HG02970 (cell line): ENCODE data around the gene RAPGEF3.

Experiments used
- ATAC-seq: cut with Tn5 transposase; IDR thresholded peaks from one replicate; pipeline ENCODE4 v1.9.1; 2021; ENCODE audit warnings: mild to moderate bottlenecking, moderate library complexity, moderate number of reproducible peaks; ENCODE audit not compliant: unreplicated experiment, low FRiP score

RAPGEF3 gene

DNA sequence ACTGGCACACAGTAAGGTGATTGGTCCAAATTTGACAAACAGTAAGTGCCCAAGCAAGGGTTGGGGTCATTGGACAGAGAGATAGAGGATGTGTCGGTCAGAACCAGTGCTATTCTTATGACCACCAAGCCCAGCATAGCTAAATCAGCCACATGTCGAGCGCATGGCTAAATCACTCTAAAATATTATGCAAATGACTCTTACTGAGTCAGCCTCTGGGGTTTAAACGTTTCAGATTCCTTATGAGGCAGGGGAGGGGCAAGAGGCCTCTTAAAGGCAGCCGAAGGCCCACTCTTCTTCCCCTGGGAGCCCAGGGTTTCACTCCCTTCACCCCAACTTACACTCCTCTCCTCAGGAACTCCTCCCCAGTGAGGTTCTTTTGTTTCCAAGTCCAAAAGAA is 32.8 kb downstream of the RAPGEF3 start:
- ATAC-seq, result peak; percentile 67

DNA sequence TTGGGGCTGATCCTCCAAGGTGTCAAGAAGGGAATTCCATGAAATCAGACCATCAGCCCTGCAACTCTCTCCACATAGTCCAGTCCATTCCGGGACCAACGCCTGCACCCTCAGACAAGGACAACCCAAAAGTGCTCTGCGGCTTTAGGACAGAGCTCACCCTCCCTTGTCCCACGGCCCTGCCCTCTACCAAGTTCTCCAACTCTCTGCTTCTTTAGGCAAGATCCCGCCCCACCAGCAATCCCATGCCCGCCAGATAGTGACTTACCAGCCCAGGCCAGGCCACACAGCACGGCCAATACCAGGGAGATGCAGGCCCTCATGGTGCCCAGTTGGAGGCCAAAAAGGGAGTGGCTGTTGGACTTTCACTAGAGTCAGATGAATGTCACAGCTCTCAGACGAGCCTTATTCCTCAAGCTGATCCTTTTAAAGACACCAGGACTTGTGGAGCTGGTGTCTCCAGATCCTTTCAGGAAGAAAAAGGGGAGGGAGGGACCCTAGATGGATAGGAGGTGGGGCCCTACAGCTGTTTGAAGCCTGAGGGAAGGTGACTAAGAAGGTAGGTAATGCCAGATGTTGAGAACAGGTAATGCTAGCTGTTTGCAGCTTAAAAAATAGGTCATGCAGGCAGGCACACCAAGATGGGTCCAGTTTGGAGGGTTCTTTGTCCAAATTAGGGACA is 33.4 kb downstream of the RAPGEF3 start, which contains the start of gene ENDOU:
Gene ENDOU, minus strand, starts transcription at position 400 of the 682 bp plus-strand sequence. Its CDS starts 77 bp downstream, at position 323.
- no peak for ATAC-seq

DNA sequence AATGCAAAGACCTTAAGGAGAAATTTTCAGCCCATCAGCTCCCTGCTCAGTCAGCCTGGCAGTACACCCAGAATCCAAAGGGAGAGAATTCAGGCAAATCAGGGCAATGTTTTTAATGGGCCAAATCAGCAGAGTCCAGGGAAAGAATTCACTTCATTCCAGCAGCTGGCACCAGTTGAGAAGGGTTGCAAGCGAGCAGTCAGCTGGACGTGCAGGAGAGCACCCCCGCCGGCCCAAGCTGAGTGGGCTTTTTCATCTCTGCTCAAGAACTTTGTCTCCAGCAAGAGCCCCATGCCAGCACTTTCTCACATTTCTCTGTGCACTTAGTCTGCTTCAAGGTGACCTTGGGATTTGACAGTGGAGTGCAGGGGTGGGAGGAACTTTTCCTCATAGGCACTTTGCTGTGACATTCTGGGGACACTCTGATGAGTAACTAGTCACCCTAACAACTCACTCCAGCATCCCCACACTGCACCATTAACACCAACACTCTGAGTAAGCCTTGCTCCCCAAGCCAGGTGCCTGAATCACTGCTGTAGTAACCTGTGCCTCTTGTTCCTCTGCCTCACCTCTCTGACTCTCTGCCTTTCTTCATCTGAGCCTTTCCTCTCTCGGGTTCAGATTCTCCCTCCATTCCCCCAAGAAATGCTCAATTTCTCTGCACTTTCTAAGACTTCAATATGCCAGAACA is 35.6 kb downstream of the RAPGEF3 start:
- no peak for ATAC-seq

DNA sequence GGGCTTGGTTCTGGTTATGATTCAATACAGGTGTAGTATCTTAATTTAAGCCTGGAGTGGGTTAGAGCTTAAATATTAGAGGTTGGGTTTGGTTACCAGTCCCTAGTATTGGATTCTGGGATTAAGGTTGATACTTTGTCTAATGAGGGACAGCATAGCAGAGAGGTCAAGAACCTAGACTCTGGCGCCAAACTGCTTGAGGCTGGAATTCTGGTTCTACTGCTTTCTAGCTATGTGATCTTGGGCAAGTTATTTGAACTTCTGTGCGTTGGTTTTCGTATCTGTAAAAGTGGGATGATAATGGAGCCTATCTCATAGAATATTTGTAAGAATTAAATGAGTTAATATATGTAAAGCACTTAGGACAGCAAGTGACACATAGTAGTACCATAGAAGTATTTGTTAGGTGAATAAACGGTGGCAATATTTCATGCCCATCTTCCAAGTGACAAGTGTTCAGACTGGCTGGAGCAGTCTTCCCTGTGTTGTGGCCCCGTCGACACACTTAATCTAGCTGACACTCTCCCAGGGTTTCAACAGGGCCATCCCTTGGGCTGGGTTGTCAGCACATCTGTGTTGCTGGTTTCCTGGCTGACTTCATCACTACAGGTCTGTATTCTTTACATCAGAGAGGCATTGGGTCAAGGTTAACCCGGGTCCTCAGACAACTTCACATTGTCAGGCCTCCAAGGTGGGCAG is 36.4 kb downstream of the RAPGEF3 start:
- no peak for ATAC-seq

DNA sequence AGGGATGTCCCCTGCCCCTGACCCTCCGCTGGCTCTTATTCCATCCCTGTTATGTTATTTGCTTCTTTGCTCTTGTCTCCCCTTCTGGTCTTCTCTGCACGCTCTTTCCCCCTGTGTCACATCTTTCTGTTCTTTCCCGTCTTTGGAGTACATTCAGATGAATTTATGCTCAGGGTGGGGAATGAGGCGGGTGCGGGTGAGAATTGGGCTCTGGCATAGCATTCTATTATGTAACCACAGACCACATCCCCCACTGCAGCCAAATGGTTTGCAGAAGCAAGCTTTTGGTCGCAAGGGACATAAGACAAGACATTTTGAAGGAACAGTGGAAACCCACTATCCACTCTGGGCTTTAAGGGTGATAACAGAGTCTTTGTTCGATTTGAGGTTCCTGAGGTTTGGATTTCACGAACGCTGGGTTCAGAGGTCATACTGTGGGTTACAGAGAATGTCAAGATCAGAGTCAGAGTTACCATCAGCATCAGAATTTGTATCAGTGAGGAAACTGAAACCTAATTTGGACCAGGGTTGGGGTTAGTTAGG is 37.2 kb downstream of the RAPGEF3 start:
- no peak for ATAC-seq

DNA sequence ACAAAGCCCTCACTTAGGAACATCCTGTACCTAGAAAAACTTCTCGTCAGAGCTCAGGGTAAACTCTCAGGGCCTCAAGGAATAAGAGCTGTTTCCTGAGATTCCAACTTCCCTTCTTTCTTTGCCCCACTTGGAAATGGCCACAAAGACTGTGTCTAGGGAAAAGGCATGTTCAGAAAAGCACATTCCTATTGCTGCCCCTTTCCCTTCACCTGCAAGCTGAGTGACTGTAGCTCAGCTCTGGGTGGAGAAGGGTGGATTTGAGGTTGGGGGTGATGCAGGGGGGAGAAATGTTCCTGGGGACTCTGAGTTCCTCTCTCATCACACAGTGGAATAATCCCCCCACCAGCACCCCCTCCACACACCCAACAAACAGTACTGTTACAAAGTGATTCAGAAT is 40.1 kb downstream of the RAPGEF3 start:
- ATAC-seq, result no peak

DNA sequence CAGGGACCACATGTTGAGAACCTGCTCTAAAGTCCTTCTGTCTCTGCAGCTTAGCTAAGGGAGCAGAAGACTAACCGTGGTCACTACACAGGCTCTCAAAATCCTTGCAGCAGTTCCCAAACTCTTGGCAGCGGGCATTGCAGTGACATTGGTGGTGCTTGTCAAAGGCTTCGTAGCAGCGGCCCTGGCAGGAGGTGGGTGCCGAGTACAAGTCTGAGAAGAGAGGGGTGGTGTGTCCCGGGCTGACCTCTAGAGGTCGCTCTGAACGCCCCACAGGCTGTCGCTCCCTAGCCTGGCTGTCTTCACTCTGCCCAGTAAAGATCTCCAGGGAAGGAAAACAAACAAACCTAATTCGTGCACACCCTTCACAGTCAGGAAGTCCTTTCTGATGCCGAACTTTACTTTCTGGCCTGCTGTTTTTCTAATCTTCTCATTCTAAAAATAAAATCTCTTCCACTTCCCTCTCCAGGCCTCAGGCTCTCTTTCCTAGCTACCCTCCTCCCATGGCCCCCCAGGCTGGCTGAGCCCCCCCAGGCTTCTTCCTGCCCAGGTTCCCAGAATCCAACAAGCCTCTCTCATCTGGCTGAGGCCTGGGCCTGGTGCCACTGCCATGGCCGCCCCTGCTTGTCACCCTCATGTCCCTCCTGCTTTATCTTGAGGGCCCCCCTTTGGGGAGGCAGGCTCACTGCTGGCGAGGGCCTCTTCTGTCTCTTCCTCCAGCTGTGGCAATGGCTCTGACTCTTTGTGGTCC is 41.1 kb downstream of the RAPGEF3 start:
- ATAC-seq, result no peak

DNA sequence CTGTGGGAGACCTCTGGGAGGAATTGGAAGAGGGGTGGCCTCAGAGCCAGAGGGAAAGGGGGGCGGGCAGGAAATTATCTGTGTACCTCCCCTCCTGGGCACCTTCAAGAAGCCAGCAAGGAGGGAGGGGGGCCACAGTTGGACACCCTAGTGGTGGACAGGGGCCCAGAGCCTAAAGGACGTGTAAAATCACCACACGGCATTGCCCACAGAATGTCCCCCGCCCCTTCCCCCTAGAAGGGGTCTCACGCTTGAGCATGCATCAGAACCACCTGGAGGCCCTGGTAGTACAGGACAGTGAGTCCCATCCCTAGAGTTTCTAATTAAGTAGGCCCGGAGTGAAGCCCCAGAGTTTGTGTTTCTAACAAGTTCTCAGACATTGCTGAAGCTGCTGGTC is 41.6 kb downstream of the RAPGEF3 start:
- no peak for ATAC-seq

DNA sequence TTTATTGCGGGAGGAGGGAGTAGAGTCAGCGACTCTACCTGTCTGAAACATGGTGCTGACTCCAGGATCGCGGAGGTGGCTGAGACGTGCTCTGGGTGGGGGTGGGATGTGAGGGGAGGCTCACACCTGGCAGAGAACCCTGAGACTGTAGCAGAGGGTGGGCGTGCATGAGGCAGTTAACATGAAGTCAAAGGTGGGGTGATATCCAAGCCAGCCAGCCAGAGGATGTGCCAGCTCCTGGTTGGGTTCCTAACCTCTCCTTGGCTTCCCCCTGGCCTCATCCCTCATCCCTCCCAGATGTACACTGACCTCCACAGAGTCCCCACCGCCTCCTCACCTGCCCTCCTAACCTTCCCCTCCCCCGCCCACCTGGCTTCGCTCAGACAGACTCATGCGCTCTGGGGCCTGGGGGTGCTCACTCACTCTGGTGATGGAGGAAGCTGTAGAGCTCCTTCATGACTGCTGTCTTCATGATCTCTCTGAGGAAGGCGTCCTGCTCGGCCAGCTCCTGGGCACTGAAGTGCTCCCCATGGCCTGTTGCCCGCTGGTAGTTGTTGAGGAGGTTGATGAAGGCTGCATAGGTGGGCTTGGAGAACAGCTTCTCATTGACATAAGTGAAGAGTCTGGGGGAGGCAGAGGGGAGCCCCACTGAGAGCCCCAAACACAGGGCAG is 42.7 kb downstream of the RAPGEF3 start:
- no peak for ATAC-seq

DNA sequence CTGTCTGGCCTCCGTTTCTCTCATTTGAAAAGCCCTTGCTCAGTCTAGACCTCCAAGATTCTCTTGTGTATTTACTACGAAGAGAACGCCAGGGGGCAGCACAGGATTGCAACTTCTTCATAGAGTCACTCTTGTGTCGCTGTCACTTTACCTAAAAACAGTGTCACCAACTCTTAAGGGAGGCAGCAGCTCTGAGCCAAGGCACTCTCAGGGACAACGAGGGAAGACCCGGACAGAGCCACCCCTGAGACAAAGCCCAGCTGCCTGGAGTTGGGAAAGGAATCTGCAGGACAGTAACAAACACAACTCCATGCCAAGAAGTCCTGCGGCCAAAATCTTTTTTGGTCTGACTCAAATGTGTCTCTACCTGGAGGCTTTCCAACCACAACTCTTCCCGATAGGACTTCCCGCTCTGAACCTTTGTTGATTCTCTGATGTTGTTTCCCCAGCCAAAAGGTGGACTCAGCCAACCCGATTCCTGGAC is 43.2 kb downstream of the RAPGEF3 start:
- no peak for ATAC-seq

DNA sequence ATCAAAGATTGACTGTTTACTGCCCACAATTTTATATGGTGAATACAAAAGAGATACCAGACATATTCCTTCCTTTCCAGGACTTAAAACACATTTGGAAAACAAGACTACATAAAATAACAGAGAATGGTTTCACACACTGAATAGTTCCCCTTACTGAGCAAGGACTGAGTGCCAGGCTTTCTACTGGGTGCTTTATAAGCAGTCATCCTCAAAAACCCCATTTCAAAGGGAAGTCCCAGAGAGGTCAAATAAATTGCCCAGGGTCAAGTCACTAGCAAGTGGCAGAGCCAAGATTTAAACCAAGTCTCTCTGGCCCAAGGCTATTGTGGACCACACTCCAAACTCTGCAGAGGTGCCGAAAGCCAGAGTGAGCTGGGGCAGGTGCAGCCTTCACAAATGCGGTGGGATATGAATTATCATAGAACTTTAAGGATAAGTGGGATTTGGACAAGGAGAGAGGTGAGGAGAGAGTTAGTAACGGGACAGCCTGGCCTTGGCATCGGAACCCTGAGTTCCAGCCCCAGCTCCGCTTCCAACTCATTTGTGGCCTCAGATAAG is 43.8 kb downstream of the RAPGEF3 start:
- no peak for ATAC-seq

DNA sequence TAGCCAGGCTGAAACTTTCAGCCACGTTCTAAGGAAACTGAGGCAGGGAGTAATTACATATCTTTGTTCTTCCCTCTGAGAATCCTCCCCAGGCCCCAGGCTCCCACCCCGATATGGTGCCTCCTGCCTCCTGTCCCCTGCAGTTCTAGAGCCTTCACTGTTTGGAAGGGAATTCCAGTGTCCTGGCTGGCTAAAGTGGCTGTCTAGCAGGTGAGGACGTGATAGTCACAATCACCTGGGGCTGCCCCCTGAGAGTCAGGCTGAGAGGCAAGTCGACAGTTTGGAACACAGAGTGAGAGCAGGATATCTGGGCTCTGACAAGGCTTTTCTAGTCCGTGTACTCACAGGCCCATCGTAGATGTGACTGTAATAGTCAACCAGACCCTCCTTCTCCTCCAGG is 46.5 kb downstream of the RAPGEF3 start:
- no peak for ATAC-seq

DNA sequence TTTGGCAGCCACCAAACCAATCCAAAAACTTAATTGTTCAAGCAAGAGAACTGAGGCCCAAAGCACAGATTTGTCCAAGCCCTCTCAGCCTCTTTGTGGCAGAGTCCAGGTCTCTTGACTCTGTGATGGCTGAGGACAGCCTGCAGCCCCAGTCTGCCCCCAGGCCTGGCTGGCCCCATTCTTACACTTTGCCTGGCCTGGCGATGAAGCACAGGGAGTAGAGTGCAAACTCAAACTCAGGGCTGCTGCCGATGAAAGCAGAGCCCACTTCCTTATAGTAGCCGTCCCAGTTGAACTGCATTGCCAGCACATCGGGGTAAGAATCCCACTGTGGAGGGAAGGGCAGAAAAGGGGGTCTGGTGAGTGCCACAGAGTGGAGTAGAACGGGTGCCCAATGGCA is 47.2 kb downstream of the RAPGEF3 start:
- ATAC-seq, result no peak

DNA sequence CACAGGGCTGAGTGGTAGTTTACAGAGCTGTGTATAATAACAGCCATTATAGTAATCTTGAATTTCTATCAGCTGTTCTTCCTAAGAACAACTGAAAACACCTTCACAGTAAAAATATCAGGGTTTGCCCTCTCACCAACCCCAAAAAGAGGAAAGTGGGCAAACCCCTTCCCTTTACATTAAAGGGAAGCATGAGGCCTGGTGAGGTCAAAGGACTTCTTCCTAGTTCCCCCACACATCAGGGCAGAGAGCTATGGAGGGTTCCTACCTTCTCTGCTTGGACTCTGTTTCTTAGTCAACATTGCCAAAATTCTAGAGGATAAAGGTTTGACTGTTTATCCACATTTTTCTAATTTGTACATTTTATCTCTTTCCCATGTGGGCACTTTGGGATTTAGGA is 48.4 kb downstream of the RAPGEF3 start:
- ATAC-seq, result no peak

DNA sequence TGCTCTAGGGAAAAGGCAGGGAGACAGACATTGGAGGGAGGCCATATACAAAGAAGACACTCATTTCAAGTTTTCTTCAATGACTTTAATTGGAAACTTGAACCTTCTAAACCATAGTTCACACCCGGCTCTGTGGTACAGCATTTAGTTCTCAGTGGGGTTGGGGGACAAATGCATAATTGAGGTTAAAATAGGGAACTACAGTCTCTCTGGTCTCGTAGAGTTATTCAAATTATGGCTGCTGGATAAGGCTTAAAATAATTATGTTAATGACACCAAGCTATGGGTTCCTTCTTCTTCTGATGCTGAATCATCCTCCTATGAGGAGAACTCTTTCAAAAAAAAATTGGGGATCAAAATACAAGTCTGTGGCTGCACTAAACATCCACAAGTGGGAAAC is 49.0 kb downstream of the RAPGEF3 start:
- ATAC-seq, result no peak

DNA sequence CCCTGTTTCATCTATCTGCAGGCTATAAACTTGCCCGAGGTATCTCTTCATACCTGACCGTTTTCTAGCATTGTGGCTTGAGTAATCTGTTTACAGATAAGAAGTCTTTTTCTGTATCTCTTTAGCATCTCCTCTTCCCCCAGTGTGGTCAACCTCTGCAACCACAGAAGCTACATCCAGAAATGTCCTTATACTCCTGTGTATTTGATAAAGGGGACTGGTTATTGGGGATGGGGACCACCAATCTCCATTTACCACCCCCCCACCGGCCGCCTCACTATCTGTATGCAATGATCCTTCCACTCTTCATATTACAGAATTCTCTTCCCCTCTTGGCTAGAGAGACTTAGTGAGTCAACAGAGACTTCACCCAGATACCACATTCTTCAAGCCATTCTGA is 49.4 kb downstream of the RAPGEF3 start:
- ATAC-seq, result no peak

DNA sequence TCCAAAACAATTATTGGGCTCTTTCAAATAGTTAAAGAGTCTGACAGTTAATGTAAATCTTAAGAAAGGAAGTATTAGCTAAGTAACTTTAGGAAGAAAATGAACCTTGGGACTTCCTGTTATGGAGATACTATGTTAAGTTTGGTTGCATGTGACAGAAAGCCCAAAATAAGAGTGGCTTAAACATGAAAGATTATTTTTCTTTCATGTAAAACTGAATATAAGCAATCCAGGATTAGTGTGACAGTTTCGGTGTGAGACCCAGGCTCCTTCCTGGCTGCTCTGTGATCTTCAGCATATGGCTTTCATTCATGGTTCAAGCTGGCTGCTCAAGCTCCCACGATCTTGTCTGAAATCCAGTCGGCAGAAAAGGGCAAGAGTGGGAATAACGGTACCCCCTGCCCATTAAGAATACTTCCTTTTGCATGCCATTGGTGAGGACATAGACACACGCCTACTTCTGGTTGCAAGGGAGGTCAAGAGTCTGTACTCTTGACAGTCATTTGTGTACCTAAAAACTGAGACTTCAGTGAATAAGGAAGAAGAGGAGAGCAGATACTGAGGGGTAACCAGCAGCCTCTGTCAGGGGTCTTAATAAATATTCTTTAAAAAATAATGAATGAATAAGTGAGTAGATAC is 50.7 kb downstream of the RAPGEF3 start:
- ATAC-seq, result no peak

DNA sequence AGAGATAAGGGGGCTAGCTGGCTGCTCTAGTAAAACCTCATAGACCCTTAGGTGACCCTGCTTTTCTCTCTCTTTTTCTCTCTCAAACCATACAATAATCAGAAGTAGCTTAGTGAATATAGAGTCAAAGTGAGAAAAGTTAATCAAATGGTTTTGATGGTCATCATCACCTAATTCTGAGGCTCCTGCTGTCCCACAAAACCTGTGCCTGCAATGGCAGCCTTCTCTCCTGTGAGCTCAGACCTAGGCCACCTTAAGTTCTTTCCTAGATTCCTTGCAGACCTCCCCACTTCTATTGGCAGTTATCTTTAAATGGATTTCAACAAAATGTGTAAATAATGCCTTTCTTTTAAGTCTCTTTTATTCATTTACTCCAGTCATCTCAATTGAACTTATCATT is 51.3 kb downstream of the RAPGEF3 start:
- no peak for ATAC-seq
